Activated naive CD4-positive, alpha-beta T cell treated with anti-CD3 and anti-CD28 coated beads for 36 hours (primary cell): Measurements from ENCODE around the gene CREB5. TPM values are rescaled to one million over a fixed set of nuclear protein-coding genes. Genes with fewer than 3 reads are reported as not detected.
"Not testable (repeated sequence)": the region's sequence is repeated elsewhere in the genome, so short reads cannot be mapped to it uniquely, and the experiment has no call there.

Experiments
- CTCF ChIA-PET: fragments of 350-600 bp; sonication (Branson Sonifier 250); formaldehyde crosslinking; loops from one replicate; lab custom pipeline; 2021; ENCODE audit warnings: antibody characterized with exemption; lab: Charles Lee
- DNase-seq: peaks from one replicate; pipeline ENCODE4 v3.0.0-alpha.2; 2020
- H3K27ac Mint-ChIP-seq: one replicate; pipeline ENCODE4 v1.8.0; 2021; ENCODE audit warnings: mild to moderate bottlenecking, mixed read lengths
- H3K27me3 Mint-ChIP-seq: one replicate; pipeline ENCODE4 v1.8.0; 2021; ENCODE audit warnings: low read depth, mixed read lengths
- H3K36me3 Mint-ChIP-seq: one replicate; pipeline ENCODE4 v1.8.0; 2021; ENCODE audit warnings: low read depth, mixed read lengths
- H3K4me1 Mint-ChIP-seq: one replicate; pipeline ENCODE4 v1.8.0; 2021; ENCODE audit warnings: low read depth, mixed read lengths
- H3K4me3 Mint-ChIP-seq: one replicate; pipeline ENCODE4 v1.8.0; 2021; ENCODE audit warnings: mild to moderate bottlenecking, moderate library complexity, mixed read lengths
- H3K9me3 Mint-ChIP-seq: one replicate; pipeline ENCODE4 v1.8.0; 2021; ENCODE audit warnings: mixed read lengths
- intact Hi-C: fragments of 100-400 bp; cut with micrococcal nuclease; formaldehyde crosslinking; loops from one replicate; pipeline ENCODE4 v1.15.1; 2023
- total RNA-seq, 2 experiments: library from RNA; stranded (reverse); gene quantifications; one replicate each; pipeline ENCODE4 v1.2.3, GENCODE V29; 2021

CREB5 gene
- total RNA-seq, 2 experiments from 2014 or later, result 0.30 to 0.48 TPM

GRCh38 chr7:28811008-28811407, 398.7 kb downstream of the CREB5 start:
- CTCF ChIA-PET, result no interaction called here
- no peak overlapping the region for H3K4me3 Mint-ChIP-seq
- no peaks in the 10 kb centered on the region for H3K4me1 Mint-ChIP-seq
- intact Hi-C loops, result no loop called here
- H3K27ac Mint-ChIP-seq, result no peak overlapping the region
- no peaks in the 10 kb centered on the region for H3K9me3 Mint-ChIP-seq
- DNase-seq, result no peak
- no peaks in the 10 kb centered on the region for H3K27me3 Mint-ChIP-seq
- no peaks in the 10 kb centered on the region for H3K36me3 Mint-ChIP-seq

DNA sequence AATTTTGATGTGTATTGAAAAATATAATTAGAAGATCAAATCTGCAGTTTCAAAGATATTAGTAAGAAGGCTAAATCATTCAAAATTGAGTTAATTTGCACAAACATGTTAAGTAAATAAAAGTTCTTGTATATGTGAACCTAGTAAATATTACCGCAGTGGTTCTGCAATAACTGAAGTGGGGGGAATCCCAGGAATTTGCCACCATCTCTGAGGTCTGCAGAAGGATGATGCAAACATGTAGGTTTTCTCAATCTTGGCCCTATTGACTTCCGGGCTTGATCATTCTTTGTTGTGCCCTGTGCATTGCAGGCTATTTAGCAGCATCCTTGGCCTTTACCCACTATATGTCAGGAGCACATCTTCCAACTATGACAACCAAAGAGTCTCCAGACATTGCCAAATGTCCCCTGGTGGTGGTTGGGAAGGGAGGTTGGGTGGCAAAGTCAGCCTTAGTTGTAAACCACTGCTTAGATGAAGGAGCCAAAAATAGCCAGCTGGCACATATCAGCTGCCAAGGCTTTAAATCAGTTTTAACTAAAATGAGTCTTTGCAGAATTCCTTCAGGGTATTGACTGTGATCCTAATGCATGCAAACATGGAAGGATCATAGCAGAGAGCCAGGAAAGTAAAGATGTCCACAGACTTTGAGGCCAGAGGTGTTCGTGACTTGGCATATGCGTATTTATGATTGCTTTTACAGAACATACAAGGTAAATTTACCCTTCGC, 399.5 kb downstream of the CREB5 start:
- H3K27ac Mint-ChIP-seq, result no peak overlapping the region
- H3K27me3 Mint-ChIP-seq, result no peaks in the 10 kb centered on the region
- intact Hi-C loops, result no loop called here
- H3K4me1 Mint-ChIP-seq, result no peaks in the 10 kb centered on the region
- H3K9me3 Mint-ChIP-seq, result no peaks in the 10 kb centered on the region
- no peak for DNase-seq
- CTCF ChIA-PET, result no interaction called here
- no peak overlapping the region for H3K4me3 Mint-ChIP-seq
- H3K36me3 Mint-ChIP-seq, result no peaks in the 10 kb centered on the region

DNA sequence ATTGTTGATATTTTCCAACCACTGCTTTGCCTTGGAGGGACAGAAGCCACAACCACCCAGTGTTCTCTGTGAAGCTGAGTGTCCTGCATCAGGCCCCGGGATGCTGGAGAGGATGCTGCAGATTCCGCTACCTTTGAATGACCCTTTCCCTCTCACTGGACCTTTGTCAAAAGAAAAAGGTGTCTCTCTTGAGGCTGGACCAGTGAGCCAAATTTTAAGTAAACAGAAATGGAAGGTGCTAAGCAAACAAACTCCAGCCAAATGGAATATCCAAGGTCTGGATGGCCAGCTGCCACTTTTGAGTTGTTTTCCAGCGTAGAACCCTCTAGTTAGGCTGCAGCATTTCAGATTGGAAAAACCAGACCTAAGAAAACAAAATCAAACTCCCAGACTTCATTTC, 400.3 kb downstream of the CREB5 start:
- no peak overlapping the region for H3K4me3 Mint-ChIP-seq
- no peak overlapping the region for H3K27ac Mint-ChIP-seq
- intact Hi-C loops, result no loop called here
- H3K27me3 Mint-ChIP-seq, result no peaks in the 10 kb centered on the region
- no peaks in the 10 kb centered on the region for H3K36me3 Mint-ChIP-seq
- CTCF ChIA-PET, result no interaction called here
- DNase-seq, result no peak
- no peaks in the 10 kb centered on the region for H3K4me1 Mint-ChIP-seq
- H3K9me3 Mint-ChIP-seq, result no peaks in the 10 kb centered on the region

DNA sequence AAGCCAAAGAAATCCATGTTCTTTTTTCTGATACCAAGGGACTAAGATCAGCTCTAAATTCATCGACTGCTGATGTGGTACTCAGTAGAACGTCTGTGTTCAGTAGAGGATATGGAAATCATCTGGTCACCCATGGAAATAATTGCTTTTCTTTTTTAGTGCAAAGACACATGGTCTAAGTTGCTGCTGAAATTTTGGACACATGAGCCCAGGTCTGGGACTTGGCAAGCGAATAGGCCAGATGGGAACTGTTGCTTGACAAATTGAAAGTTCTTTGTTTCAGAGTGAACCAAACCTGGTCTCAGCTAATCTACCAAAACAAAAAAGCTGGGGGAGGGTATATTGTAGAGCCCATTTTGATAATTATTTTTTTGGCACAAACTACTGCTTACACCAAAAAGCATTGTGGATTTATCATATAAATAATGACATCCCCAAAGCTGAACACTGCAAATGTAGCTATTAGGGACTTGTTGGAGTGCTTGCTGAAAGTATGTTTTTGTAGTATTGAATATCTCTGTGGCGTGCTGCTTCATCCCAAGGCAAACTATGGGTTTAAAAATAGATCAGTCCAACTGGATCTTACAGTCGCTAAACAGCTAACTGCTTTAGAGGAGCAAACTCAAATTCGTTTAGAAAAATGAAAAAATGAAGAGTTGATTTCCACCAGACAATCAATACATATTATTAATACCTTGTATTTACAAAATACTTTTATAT, 401.1 kb downstream of the CREB5 start:
- no peaks in the 10 kb centered on the region for H3K27me3 Mint-ChIP-seq
- no peaks in the 10 kb centered on the region for H3K9me3 Mint-ChIP-seq
- H3K27ac Mint-ChIP-seq, result no peak overlapping the region
- no peaks in the 10 kb centered on the region for H3K4me1 Mint-ChIP-seq
- H3K36me3 Mint-ChIP-seq, result no peaks in the 10 kb centered on the region
- DNase-seq, result no peak
- CTCF ChIA-PET, result no interaction called here
- no peak overlapping the region for H3K4me3 Mint-ChIP-seq
- intact Hi-C loops, result no loop called here

GRCh38 chr7:28815369-28815927, 403.1 kb downstream of the CREB5 start:
- no peak for DNase-seq
- intact Hi-C loops, result no loop called here
- CTCF ChIA-PET, result no interaction called here
- no peaks in the 10 kb centered on the region for H3K9me3 Mint-ChIP-seq
- no peaks in the 10 kb centered on the region for H3K36me3 Mint-ChIP-seq
- no peak overlapping the region for H3K4me3 Mint-ChIP-seq
- no peaks in the 10 kb centered on the region for H3K4me1 Mint-ChIP-seq
- H3K27ac Mint-ChIP-seq, result no peak overlapping the region
- H3K27me3 Mint-ChIP-seq, result no peaks in the 10 kb centered on the region

GRCh38 chr7:28815928-28816373, 403.6 kb downstream of the CREB5 start:
- Mint-ChIP-seq H3K4me3 (no peak overlapping the region), H3K4me1 (no peaks in the 10 kb centered on the region), H3K9me3 (no peaks in the 10 kb centered on the region), H3K27ac (no peak overlapping the region), H3K36me3 (no peaks in the 10 kb centered on the region), H3K27me3 (no peaks in the 10 kb centered on the region)
- DNase-seq, result no peak
- CTCF ChIA-PET, result no interaction called here
- intact Hi-C loops, result no loop called here

- intact Hi-C loops, result no loop called here
- CTCF ChIA-PET, result no interaction called here
- H3K36me3 Mint-ChIP-seq, result no peaks in the 10 kb centered on the region
- H3K9me3 Mint-ChIP-seq, result no peaks in the 10 kb centered on the region
- no peak for DNase-seq
- no peak overlapping the region for H3K4me3 Mint-ChIP-seq
- H3K4me1 Mint-ChIP-seq, result no peaks in the 10 kb centered on the region
- peaks cover 4% of the 10 kb centered on the region for H3K27me3 Mint-ChIP-seq
- no peak overlapping the region for H3K27ac Mint-ChIP-seq
Measured at GRCh38 chr7:28818996-28819395, 406.7 kb downstream of the CREB5 start.

GRCh38 chr7:28823582-28823981, 411.3 kb downstream of the CREB5 start:
- intact Hi-C loops, result no loop called here
- no peak overlapping the region for H3K4me3 Mint-ChIP-seq

DNA sequence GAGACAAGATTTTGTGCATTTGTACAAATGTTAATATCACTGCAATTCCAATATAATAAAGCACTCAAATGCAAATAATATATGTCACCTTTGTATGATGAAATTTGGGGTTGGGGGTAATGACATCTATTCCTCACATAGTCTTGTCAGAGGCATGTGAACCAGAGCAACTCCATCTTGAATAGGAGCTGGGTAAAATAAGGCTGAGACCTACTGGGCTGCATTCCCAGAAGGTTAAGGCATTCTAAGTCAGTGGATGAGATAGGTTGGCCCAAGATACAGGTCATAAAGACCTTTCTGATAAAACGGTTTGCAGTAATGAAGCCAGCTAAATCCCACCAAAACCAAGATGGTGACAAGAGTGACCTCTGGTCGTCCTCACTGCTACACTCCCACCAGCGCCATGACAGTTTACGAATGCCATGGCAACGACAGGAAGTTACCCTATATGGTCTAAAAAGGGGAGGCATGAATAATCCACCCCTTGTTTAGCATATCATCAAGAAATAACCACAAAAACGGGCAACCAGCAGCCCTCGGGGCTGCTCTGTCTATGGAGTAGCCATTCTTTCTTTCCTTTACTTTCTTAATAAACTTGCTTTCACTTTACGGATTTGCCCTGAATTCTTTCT, 413.6 kb downstream of the CREB5 start:
- H3K36me3 Mint-ChIP-seq, CTCF ChIA-PET, DNase-seq, H3K27ac Mint-ChIP-seq, H3K9me3 Mint-ChIP-seq, H3K4me3 Mint-ChIP-seq, H3K4me1 Mint-ChIP-seq, intact Hi-C loops: not testable (repeated sequence)
- peaks cover 10% of the 10 kb centered on the region for H3K27me3 Mint-ChIP-seq

More at GRCh38 chr7:28823582-28823981, 411.3 kb downstream of the CREB5 start:
- CTCF ChIA-PET, result no interaction called here
- Mint-ChIP-seq H3K27ac (no peak overlapping the region), H3K27me3 (peaks cover 10% of the 10 kb centered on the region), H3K36me3 (no peaks in the 10 kb centered on the region), H3K9me3 (no peaks in the 10 kb centered on the region), H3K4me1 (no peaks in the 10 kb centered on the region)
- DNase-seq, result no peak

DNA sequence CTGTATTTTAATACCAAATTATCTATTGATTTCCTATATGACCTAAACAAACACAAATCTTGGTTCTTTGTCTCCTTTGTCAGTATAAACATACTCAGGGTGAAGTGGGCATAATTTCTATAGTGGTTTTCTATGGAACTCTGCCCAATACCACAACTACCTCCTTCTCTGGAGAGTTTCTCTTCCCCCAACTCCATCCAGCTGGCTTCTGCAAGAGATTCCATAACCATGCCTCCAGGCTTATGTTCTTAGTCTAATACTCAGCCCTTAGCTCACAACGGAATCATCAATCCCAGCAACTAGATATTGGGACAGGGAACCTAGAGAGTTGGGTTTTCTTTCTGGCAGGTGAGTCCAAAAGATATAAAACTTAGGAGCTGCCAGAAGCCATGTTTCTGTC, 418.5 kb downstream of the CREB5 start:
- Mint-ChIP-seq H3K4me3 (no peak overlapping the region), H3K4me1 (no peaks in the 10 kb centered on the region), H3K27me3 (peaks cover 4% of the 10 kb centered on the region), H3K9me3 (no peaks in the 10 kb centered on the region), H3K27ac (no peak overlapping the region), H3K36me3 (no peaks in the 10 kb centered on the region)
- DNase-seq, result no peak
- CTCF ChIA-PET, result no interaction called here
- intact Hi-C loops, result no loop called here

GRCh38 chr7:28832669-28833068, 420.4 kb downstream of the CREB5 start:
- H3K36me3 Mint-ChIP-seq, result no peaks in the 10 kb centered on the region
- intact Hi-C loops, result no loop called here
- H3K4me3 Mint-ChIP-seq, result no peak overlapping the region
- no peak overlapping the region for H3K27ac Mint-ChIP-seq
- H3K27me3 Mint-ChIP-seq, result peaks cover 2% of the 10 kb centered on the region
- CTCF ChIA-PET, result no interaction called here
- no peaks in the 10 kb centered on the region for H3K4me1 Mint-ChIP-seq
- H3K9me3 Mint-ChIP-seq, result no peaks in the 10 kb centered on the region
- DNase-seq, result no peak

GRCh38 chr7:28835800-28836199, 423.5 kb downstream of the CREB5 start:
- CTCF ChIA-PET, result no interaction called here
- intact Hi-C loops, result no loop called here
- Mint-ChIP-seq H3K36me3 (no peaks in the 10 kb centered on the region), H3K27me3 (peaks cover 2% of the 10 kb centered on the region), H3K27ac (no peak overlapping the region), H3K4me3 (no peak overlapping the region), H3K9me3 (no peaks in the 10 kb centered on the region), H3K4me1 (no peaks in the 10 kb centered on the region)
- DNase-seq, result no peak
